ENCODE data around the gene NDRG2.
"Not testable (repeated sequence)": the region's sequence is repeated elsewhere in the genome, so short reads cannot be mapped to it uniquely, and the experiment has no call there.

Gene NDRG2

GRCh38 chr14:21055432-21056117 lies 30.7 kb upstream of the NDRG2 start:
- DNase-seq = no peak

DNA sequence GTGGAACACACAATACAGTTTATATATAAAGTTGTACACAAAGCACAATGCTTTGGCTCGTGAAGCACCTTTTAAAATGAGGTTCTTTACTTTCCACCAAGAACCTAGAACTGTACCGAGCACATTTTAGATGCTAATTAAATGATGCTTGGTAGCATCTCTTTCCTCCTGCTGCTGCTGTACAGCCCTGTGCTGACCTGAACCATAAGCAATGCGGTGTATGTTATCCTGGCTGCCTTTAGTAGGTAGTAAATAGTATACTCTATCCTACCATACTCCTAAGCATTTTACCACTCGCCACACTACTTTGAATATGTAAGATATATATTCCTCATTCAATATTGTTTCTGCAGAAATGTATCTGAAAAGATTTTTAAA lies 29.9 kb upstream of the NDRG2 start:
- no peak for DNase-seq

DNA sequence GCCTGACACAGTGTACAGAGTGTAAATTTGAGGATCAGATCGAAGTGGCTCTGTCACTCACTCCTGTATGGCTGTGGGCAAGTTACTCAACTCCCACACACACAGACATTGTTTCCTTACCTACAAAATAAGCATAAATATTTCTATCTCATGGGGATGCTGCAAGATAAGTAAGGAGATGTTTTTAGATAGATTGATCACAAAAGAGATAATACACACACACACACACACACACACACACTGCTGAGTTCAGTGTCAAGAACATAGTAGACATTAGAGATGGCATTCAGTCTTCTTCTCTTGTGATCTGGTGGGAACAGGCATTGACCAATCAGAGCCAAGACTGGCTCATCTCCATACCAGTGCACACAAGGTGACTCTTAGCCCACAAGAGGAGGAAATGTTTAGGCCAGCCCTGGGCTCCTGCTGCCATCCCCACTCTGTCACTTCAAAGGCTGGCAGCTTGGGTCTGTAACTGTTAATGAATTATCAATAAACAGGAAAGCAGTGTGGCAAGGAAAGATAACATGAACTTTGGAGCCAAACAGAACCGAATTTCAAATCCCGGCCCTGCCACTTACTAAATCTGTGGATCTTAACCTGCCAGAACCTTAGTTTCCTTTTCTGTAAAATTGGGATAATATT lies 29.4 kb upstream of the NDRG2 start:
- no peak for DNase-seq

GRCh38 chr14:21053184-21054122 lies 28.6 kb upstream of the NDRG2 start:
- no peak for DNase-seq

DNA sequence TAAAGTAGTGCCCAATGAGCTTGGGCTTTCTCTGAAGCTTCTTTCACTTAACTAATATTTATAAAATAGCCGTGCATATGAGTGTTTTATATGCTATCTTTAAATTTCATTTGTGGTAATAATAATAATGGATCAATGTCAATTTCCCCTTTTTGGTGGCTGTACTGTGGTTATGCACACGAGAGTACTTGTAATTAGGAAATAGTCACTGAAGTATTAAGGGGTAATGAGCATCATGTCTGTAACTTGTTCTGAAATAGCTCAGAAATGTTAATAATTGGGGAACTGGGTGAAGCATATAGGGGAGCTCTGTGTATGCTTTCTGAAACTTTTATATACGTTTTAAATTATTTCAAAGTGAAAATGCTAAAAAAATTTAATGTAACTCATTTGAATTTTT lies 25.7 kb upstream of the NDRG2 start:
- DNase-seq = no peak

DNA sequence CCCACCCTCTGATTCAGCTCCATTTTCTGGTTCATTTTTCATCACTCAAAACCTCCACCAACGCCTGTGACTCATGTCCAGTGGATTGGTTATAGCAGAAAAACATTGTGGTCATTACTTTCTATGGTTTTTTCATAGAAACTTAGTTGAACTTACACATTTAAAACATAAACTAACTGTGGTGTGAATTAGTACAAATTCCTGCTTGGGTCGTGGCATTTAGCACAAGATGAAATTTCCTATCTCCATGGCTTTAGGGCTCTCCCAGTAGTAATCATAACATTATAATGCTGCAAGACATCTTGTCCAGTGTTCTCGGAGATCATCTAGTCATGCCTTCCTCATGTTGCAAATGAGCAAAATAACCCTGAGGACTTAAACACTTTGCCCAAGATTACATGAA lies 24.4 kb upstream of the NDRG2 start:
- DNase-seq = no peak

- DNase-seq = no peak
These were observed 23.8 kb upstream of the NDRG2 start for GRCh38 chr14:21048638-21049037.

DNA sequence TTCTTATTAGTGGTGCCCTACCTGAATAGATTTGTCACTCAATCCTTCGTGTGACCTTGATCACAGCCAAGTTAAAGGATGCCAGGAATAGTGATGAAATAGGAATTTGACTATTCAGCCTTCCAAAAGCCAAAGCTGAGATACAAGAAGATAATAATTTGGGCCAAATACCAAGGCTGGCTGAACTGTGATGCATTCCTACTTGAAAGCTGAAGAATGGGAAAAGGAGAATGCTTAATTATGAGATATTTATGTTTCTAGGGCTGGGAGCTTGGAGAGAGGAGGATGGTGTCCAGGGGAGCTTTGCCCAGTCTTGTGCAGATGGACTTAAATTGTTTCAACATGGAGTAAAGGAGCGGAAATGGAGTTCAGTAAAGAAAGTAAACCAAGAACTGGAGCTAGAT lies 22.5 kb upstream of the NDRG2 start:
- no peak for DNase-seq

DNA sequence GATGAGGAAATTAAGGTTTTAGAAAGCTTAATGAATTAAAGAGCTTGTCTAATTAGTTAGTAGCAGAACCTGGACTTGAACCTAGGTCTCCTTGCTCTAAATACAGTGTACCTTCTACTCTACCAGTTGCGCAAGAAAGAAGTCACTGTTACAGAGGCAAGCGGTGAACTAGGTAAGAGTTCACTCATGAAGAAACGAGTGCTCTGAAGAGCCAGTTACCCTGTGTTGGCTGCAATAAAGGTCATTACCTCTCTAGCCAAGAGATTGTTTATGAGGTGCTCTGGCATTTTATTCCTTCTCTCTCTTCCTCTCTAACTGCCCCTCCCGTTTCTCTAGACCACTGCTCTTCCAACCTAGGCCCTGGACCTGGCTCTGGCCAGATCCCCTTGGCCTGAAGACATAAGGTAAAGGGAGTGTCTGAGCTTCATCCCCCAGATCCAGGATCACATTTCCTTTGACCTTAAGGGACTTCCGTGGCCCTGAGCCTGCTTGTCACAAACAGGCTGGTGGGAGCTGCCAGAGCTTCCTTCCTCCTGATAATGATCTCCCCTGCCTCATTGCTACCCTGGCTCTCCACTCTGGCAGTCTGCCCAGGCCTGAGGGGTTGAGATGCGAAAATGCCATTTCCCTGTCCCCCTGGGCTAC lies 19.2 kb upstream of the NDRG2 start:
- no peak for DNase-seq

- DNase-seq = no peak
These were observed 18.6 kb upstream of the NDRG2 start for GRCh38 chr14:21043387-21043973.

DNA sequence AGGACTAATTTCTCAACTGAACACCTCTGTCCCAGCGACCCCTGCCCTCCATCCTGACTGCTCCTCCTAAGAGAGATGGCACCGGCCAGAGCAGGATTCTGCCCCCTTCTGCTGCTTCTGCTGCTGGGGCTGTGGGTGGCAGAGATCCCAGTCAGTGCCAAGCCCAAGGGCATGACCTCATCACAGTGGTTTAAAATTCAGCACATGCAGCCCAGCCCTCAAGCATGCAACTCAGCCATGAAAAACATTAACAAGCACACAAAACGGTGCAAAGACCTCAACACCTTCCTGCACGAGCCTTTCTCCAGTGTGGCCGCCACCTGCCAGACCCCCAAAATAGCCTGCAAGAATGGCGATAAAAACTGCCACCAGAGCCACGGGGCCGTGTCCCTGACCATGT lies 18.1 kb upstream of the NDRG2 start:
- DNase-seq = no peak

DNA sequence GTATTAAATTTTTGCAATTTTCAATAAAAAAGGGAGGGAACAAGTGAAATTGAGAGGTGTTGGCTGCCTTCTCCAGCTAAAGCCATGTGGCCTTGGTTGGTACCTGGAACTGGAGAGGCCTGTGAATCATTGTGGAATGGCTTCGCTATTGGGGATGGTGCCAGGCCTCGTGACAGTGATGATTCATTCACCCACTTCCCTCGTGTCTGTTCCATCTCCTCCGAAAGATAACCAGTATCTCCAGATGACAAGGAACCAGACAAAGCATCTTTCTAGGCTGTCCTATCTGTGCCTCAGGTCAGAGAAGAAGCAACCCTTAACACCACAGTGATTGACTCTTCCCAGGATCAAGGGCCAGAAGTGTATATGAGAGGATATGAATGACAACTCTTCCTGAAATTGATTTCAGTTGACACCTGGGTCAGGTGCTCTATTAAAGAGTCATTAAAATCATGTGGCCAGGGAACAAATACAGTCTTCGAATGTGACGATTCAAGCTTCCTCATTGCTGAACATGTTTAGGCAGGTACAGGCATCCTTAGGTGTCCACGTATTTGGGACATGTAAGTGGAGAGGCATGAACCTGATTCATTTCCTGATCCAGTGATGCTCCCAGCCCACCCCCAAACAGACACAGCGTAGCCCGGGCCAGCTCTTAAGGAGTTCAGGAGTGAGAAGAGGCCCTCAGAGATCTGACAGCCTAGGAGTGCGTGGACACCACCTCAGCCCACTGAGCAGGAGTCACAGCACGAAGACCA lies 17.0 kb upstream of the NDRG2 start, which contains the start of gene RNASE7:
RNASE7 (plus strand) TSS at position 687 of the 758 bp plus-strand sequence. CDS start 631 bp downstream, outside the sequence.
- no peak for DNase-seq

DNA sequence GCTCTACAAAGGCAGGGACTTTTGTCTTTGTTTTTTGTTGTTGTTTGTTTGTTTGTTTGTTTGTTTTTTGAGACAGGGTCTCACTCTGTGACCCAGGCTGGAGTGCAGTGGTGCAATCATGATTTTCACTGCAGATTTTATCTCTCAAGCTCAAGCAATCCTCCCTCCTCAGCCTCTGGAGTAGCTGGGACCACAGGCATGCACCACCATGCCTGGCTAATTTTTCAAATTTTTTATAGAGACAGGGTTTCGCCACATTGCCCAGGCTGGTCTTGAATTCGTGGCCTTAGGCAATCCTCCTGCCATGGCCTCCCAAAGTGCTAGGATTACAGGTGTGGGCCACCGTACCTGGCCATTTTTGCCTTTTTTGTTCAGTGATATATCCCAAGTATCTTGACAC lies 16.1 kb upstream of the NDRG2 start:
- DNase-seq = not testable (repeated sequence)

DNA sequence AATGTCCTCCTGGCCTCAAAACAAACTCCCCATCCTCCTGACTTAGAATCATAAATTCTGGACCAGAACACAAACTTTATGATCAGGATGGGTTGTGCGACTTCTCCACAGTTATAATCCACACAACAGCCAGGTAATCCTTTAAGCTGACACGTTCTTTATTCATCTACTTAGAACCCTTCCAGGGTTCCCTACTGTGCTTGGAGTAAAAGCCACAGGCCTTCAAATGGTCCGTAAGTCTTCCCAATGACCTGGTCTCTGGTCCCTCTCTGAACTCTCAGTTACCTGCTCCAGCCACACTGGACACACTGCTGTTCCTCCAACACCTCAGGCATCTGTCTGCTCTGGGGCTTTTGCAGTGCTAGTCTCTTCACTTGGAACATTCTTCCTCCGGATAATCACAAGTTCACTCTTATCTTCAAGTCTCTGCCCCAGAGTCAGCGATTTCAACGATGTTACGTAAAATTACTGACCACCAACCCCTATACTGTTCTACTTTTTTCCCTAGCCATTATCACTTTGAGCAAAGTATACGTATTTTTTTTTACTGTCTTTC lies 15.6 kb upstream of the NDRG2 start:
- DNase-seq = no peak

GRCh38 chr14:21039585-21040369 lies 14.9 kb upstream of the NDRG2 start:
- DNase-seq = no peak

GRCh38 chr14:21038441-21039422 lies 13.9 kb upstream of the NDRG2 start:
- DNase-seq = no peak

GRCh38 chr14:21037156-21037555 lies 12.3 kb upstream of the NDRG2 start:
- DNase-seq = no peak

- no peak for DNase-seq
These were observed 11.9 kb upstream of the NDRG2 start for GRCh38 chr14:21036751-21037150.

DNA sequence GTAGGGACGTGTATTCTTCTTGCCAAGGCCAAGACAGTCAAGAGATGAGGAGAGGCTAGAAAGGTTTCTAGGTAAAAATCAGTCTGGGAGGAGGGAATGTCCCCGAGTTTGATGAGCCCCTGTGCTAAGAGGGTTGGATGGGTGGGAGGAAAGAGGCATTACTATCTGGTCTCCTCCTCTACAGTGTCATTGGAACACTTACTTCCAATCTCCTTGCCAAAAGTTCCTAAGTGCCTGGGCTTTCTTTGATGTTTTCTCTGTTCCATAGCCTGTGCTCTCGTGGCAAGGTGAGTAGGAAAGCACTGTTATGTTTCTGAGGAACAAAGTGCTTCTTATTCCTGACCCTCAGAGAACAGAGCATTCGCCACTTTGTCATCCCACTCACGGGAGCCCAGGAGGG lies 9.8 kb upstream of the NDRG2 start, which contains the start of gene RNASE13:
RNASE13 (minus strand) TSS at position 101 of the 400 bp plus-strand sequence. CDS start 519 bp downstream, outside the sequence.
- no peak for DNase-seq
